Eye (tissue), 1 donor: ENCODE results near the gene GPR89B.
"Not testable (repeated sequence)": the region's sequence is repeated elsewhere in the genome, so short reads cannot be mapped to it uniquely, and the experiment has no call there.

Source experiments
- DNase-seq: peaks from one replicate; pipeline ENCODE4 v3.0.0-alpha.2; 2015

Gene GPR89B

DNA sequence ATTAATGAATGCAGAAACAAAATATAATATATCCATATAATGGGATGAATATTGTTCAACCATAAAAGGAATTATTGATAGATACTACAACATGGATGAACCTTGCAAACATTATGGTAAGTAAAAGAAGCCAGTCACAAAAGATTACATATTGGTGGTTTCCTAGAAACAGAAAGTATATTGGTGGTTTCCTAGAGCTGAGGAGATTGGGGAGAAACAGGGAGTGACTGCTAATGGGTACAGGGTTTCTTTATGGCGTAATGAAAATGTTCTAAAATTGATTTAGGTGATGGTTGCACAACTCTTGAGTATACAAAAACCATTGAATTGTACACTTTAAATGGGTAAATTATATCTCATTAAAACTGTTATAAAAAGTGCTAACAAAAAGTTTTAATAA, 14.3 kb downstream of the GPR89B start:
- DNase-seq, result not testable (repeated sequence)

- DNase-seq, result not testable (repeated sequence)
These were observed 21.3 kb downstream of the GPR89B start for GRCh38 chr1:147949517-147949916.

DNA sequence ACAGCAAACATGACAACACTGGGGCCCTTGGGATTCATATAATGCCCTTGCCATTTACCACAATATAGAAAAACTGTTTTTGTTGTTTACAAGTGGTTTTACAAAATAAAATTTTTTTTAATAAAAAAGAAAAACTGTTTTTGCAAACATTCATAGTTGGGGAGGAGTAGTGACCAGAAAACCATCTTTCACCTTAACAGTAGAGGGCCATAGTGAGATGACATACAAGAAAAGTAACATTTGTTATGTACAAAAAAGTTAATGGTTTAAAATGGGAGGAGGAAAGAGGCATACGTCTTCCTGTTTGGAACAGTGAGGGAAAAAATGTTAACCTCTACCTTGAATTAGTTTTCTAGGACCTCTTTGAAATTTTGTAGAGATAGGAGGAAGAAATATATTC, 30.7 kb downstream of the GPR89B start:
- DNase-seq, result not testable (repeated sequence)

DNA sequence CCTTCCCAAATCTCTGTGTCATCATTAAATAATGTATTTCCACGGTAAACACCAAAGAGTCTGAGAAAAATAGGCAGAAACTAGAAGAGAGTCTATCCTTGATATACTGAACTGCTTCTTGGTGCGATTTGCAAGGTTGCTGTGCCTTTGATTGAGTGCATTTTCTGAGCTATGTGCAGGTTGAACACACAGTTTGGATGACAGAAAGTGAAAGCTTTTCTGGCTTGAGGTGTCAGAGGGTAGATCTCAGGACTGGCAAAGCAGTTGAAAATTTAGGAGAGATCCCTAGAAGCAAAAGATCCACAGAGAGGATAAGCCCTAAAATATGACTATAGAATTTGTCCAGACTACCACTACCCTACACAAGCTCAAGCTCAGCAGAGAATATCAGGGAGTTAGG, 31.5 kb downstream of the GPR89B start:
- not testable (repeated sequence) for DNase-seq

DNA sequence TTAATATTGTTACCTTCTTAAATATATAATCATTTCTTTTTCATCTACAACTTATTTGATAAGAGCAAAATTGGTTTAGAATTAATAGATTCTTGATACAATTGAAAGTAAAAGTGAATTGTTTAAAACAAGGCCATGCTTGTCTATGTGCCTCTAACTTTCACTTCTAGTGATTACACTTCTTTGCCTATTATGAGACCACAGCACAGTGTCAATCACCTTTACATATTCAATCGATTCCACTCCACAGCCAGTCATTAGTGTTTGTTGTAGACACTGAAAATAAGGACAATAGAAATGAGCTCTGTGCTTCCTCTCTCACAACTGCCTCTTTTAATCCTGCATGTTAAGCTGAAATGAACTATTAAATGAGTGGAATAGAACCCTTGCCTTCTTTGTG, 36.4 kb downstream of the GPR89B start:
- not testable (repeated sequence) for DNase-seq

DNA sequence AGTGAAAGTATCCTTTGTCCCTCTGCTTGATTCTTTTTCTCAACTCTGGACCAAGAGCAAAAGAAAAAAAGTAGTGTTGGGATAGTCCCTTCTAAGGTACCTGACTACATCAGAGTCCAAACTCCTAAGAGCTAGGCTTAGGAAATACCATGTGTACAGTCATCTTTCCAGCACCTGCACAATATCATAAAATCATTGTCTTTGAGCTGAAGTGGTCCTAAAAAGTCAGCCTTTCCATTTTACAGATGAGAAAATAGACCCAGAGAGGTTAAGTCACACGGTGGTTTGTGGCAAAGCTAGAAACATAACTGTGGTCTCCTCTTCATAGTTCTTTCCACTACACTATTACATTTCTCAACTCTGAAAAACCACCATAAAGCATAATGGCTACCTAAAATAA, 38.4 kb downstream of the GPR89B start:
- not testable (repeated sequence) for DNase-seq

DNA sequence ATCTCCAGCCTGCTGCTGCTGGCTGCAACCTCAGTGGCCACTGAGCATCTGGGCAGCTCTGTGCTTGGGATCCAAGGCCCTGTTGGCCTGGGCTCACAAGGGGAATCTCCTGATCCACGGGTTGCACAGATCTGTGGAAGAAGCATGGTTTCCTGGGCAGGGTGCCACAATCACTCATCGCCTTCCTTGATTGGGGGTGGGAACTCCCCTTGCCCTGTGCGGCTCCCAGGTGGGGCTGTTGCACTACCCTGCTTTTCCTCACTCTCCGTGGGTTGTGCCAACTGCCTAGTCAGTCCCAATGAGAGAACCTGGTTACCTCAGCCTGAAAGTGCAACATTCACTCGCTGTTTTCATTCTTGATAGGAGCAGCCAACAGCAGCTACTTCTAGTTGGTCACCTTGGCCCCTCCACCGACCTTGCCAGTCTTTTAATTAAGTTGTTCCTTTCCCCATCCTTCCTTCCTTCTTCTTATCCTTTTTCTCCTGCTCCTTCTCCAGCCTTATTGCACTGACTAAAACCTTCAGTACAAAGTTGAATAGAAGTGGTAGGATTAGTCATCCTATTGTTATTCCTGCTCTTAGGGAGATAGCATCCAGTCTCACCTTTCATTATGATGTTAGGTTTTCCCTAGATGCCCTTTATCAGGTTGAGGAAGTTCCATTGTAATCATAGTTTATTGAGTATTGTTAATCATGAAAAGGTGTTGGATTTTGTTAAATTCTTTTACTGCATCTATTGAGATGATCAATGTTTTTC, 50.9 kb downstream of the GPR89B start:
- DNase-seq, result not testable (repeated sequence)

- not testable (repeated sequence) for DNase-seq
These were observed 57.2 kb downstream of the GPR89B start for GRCh38 chr1:147985374-147985773.

- DNase-seq, result not testable (repeated sequence)
These were observed 59.7 kb downstream of the GPR89B start for GRCh38 chr1:147987893-147988292.

DNA sequence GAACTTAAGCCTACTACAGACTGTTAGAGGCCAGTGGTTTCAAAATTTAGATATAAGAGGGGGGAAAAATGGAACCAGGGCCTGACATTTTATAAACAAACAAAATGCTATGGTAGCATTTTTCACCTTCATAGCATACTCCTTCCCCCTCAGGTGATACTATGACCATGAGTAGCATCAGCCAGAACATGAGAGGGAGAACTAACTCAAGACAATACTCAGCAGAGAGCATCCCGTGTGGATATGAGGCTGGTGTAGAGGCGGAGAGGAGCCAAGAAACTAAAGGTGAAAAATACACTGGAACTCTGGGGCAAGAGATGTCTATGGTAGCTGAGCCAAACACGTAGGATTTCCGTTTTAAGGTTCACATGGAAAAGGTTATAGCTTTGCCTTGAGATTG, 64.7 kb downstream of the GPR89B start:
- DNase-seq, result not testable (repeated sequence)

GRCh38 chr1:147993400-147993799, 65.2 kb downstream of the GPR89B start:
- not testable (repeated sequence) for DNase-seq

GRCh38 chr1:147993825-147994615, 65.8 kb downstream of the GPR89B start:
- not testable (repeated sequence) for DNase-seq

- not testable (repeated sequence) for DNase-seq
These were observed 67.9 kb downstream of the GPR89B start for GRCh38 chr1:147996088-147996487.

DNA sequence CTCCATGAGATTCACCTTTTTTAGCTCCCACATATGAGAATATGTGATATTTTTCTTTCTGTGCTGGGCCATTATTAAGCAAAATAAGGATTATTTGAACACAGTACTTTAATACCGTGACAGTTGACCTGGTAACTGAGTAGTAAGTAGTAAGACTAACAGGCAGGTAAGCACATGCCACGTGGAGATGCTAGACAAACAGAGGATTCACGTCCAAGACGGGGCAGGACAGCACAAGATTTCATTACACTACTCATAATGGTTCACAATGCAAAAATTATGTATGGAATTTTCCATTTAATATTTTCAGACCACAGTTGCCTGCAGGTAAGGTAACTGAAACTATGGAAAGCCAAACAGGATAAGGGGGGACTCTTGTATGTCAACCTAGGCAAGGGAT, 79.5 kb downstream of the GPR89B start:
- DNase-seq, result not testable (repeated sequence)

DNA sequence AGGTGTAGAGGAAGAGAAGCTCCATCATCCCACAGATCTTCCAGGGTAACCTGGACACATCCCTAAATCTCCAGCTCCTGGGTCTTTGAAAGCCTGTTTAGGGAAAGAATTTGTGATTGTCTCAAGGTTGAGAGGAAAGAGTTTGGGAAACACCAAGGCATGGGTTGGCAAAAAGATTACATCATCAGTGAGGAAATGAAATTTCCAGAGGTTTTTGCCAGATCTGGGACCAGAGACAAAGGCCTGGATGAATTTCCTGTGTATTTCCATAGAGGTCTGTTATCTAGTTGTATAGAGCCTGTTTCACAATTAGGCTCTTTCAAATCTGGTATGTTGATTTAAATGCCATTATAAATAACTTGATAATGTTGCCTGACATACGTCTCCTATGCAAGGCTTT, 82.3 kb downstream of the GPR89B start:
- DNase-seq, result no peak

DNA sequence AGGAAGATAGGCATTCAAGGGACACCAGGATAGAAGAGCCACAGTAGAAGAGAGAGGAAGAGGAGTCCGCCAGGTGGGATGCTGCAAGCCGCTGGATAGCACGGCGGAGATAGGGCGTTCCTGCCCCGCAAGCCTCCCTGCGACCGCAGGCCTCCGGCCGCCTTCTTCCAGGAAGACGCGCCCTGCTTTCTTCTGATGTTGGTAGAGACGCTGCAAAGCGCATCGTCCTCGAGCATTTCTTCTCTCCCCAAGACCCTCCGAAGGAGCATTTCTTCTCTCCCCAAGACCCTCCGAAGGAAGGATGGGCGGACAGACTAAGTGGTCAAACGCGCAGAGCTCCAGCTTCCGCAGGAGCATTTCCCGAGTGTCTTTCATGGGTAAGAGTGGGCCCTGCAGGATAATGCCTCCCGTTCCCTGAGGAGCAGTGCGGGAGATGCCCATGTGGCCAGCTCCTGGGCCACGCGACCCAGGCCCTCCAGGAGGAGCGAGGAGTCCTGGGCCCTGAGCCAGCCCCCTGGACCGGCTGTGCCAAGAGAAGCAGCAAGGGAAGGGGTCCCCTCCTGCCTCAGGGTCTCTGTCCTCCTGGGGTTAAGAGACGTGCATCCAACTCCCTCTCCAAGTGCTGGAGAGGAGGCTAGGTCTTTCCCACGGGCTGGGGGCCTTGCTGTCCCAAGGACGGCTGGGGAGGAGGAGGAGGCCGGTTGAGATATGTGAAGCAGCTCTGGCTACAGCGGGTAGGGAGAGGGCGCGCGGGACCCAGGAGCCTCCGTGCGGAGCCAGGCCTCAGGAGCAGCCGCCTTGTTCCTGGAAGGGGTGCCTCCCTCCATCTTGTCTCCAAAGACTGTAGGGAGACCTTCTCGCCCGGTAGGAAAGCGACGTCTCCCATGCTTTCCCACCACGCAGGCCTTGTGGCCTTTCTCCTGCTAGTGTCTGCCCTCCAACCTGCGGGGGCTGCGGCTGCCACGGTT, 85.2 kb downstream of the GPR89B start:
- DNase-seq, result peak; percentile 50

- DNase-seq, result peak; percentile 29
These were observed 86.3 kb downstream of the GPR89B start for GRCh38 chr1:148014289-148015200.

- DNase-seq, result not testable (repeated sequence)
These were observed 96.7 kb downstream of the GPR89B start for GRCh38 chr1:148024918-148025317.

- not testable (repeated sequence) for DNase-seq
These were observed 98.8 kb downstream of the GPR89B start for GRCh38 chr1:148027004-148027403.

- not testable (repeated sequence) for DNase-seq
These were observed 104.0 kb downstream of the GPR89B start for GRCh38 chr1:148032247-148032646.

DNA sequence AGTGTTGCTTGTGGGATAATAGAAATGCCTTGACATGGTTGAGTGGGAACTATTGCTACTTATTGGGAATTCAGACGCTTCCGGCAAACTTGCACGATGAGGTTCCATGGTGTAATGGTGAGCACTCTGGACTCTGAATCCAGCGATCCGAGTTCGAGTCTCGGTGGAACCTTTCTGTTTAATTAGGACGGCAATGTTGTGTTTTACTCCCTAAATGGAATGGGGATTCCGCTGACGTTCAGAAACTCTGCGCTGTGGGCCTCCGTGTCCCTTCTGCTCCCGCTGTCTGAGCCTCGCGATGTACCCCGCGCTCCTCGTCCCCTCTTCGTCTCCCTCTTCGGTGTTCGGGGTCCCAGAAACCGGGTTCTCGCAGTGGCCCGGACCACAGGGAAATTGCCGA, 104.5 kb downstream of the GPR89B start:
- DNase-seq, result not testable (repeated sequence)

- not testable (repeated sequence) for DNase-seq
These were observed 104.9 kb downstream of the GPR89B start for GRCh38 chr1:148033147-148033546.
